Activated CD4-positive, alpha-beta T cell treated with anti-CD3 and anti-CD28 coated beads, Interleukin-2, amount 50 U/mL, for 48 hours (primary cell): Measurements from ENCODE around the gene TRPC4AP.
"Not testable (repeated sequence)": the region's sequence is repeated elsewhere in the genome, so short reads cannot be mapped to it uniquely, and the experiment has no call there.

Experiments
- DNase-seq, 2 experiments: peaks; one replicate each; pipeline ENCODE4 v3.0.0-alpha.2; 2020

The TRPC4AP gene

GRCh38 chr20:35093267-35093884 is 769 bp upstream of the TRPC4AP start:
- DNase-seq, result peak; percentile 30 to 47

GRCh38 chr20:35091816-35092523 is 637 bp downstream of the TRPC4AP start:
- DNase-seq, result no peak

GRCh38 chr20:35088231-35089145 is 4.1 kb downstream of the TRPC4AP start:
- DNase-seq, result no peak

- no peak for DNase-seq
Observed at GRCh38 chr20:35087791-35088190, 4.8 kb downstream of the TRPC4AP start.

- no peak for DNase-seq
Observed at GRCh38 chr20:35087355-35087754, 5.3 kb downstream of the TRPC4AP start.

- DNase-seq, result no peak
Observed at GRCh38 chr20:35085477-35086225, 7.0 kb downstream of the TRPC4AP start.

GRCh38 chr20:35084998-35085397 is 7.6 kb downstream of the TRPC4AP start:
- no peak for DNase-seq

- DNase-seq, result not testable (repeated sequence)
Observed at GRCh38 chr20:35080348-35080642, 12.3 kb downstream of the TRPC4AP start.

GRCh38 chr20:35079472-35080347 is 12.9 kb downstream of the TRPC4AP start:
- DNase-seq, result no peak

- DNase-seq, result no peak
Observed at GRCh38 chr20:35077872-35078271, 14.7 kb downstream of the TRPC4AP start.

GRCh38 chr20:35077341-35077740 is 15.3 kb downstream of the TRPC4AP start:
- DNase-seq, result no peak

GRCh38 chr20:35071436-35072153 is 21.0 kb downstream of the TRPC4AP start:
- DNase-seq, result not testable (repeated sequence)

- DNase-seq, result no peak
Observed at GRCh38 chr20:35066194-35066593, 26.4 kb downstream of the TRPC4AP start.

GRCh38 chr20:35065181-35065580 is 27.4 kb downstream of the TRPC4AP start:
- no peak for DNase-seq

- DNase-seq, result no peak
Observed at GRCh38 chr20:35063168-35063567, 29.4 kb downstream of the TRPC4AP start.

GRCh38 chr20:35062478-35062877 is 30.1 kb downstream of the TRPC4AP start:
- no peak for DNase-seq

GRCh38 chr20:35060168-35060567 is 32.4 kb downstream of the TRPC4AP start:
- DNase-seq, result no peak

GRCh38 chr20:35059612-35060011 is 33.0 kb downstream of the TRPC4AP start:
- no peak for DNase-seq

GRCh38 chr20:35059110-35059509 is 33.5 kb downstream of the TRPC4AP start:
- no peak for DNase-seq

- DNase-seq, result no peak
Observed at GRCh38 chr20:35055445-35056276, 36.9 kb downstream of the TRPC4AP start.
